Endothelial cell (in vitro differentiated cells): ENCODE data around the gene IQCN. TPM values are rescaled to one million over a fixed set of nuclear protein-coding genes. Genes with fewer than 3 reads are reported as not detected.

Experiments used
- DNase-seq: peaks from one replicate; pipeline ENCODE4 v3.0.0; 2021; ENCODE audit warnings: low spot score
- H3K27ac Mint-ChIP-seq: one replicate; pipeline ENCODE4 v1.8.0; 2021; ENCODE audit warnings: mixed read lengths, inconsistent platforms; ENCODE audit not compliant: unreplicated experiment
- H3K27me3 Mint-ChIP-seq: one replicate; pipeline ENCODE4 v1.8.0; 2021; ENCODE audit warnings: mild to moderate bottlenecking, moderate library complexity, mixed read lengths, inconsistent platforms; ENCODE audit not compliant: unreplicated experiment
- H3K36me3 Mint-ChIP-seq: one replicate; pipeline ENCODE4 v1.8.0; 2021; ENCODE audit warnings: mild to moderate bottlenecking, low read depth, mixed read lengths, inconsistent platforms; ENCODE audit not compliant: unreplicated experiment
- H3K4me1 Mint-ChIP-seq: one replicate; pipeline ENCODE4 v1.8.0; 2021; ENCODE audit warnings: mild to moderate bottlenecking, mixed read lengths, inconsistent platforms; ENCODE audit not compliant: unreplicated experiment
- H3K4me3 Mint-ChIP-seq: one replicate; pipeline ENCODE4 v1.8.0; 2021; ENCODE audit warnings: mild to moderate bottlenecking, mixed read lengths, inconsistent platforms; ENCODE audit not compliant: unreplicated experiment
- H3K9me3 Mint-ChIP-seq: one replicate; pipeline ENCODE4 v1.8.0; 2021; ENCODE audit warnings: mixed read lengths, inconsistent platforms; ENCODE audit not compliant: unreplicated experiment
- CTCF ChIP-seq: fragments of 200-600 bp; sonication (generic); IDR thresholded peaks from one replicate; pipeline ENCODE4 v1.5.0; 2021; ENCODE audit warnings: antibody characterized with exemption; ENCODE audit not compliant: unreplicated experiment
- total RNA-seq: library from RNA; stranded (reverse); fragmentation: NEBNext Ultra II Directional; extraction: Animal tissue kit (Norgen Biotek cat#: 25700); gene quantifications from one replicate; pipeline ENCODE4 v1.2.1, GENCODE V29; 2021; ENCODE audit not compliant: unreplicated experiment

The IQCN gene
- total RNA-seq, 1 donor from 2014 or later, result 1.2 TPM

GRCh38 chr19:18292810-18293641 is 18.8 kb upstream of the IQCN start:
- Mint-ChIP-seq H3K4me1 (peaks cover 12% of the 10 kb centered on the region), H3K4me3 (peak overlapping the region; percentile 83), H3K36me3 (peaks cover 3% of the 10 kb centered on the region), H3K9me3 (no peaks in the 10 kb centered on the region), H3K27me3 (peaks cover 10% of the 10 kb centered on the region), H3K27ac (peak overlapping the region; percentile 61)
- peak; percentile 61 for DNase-seq
- TF ChIP-seq CTCF, result no peak

- Mint-ChIP-seq H3K27ac (no peak overlapping the region), H3K36me3 (peaks cover 3% of the 10 kb centered on the region), H3K9me3 (no peaks in the 10 kb centered on the region), H3K27me3 (peaks cover 8% of the 10 kb centered on the region), H3K4me3 (peak overlapping the region; percentile 79), H3K4me1 (peaks cover 12% of the 10 kb centered on the region)
- no peak for TF ChIP-seq CTCF
- no peak for DNase-seq
Observed at GRCh38 chr19:18292462-18292809, 18.2 kb upstream of the IQCN start.

- Mint-ChIP-seq H3K27ac (peak overlapping the region; percentile 97), H3K4me3 (peak overlapping the region; percentile 93), H3K36me3 (peaks cover 3% of the 10 kb centered on the region), H3K4me1 (peaks cover 10% of the 10 kb centered on the region), H3K9me3 (no peaks in the 10 kb centered on the region), H3K27me3 (peaks cover 8% of the 10 kb centered on the region)
- no peak for TF ChIP-seq CTCF
- peak; percentile 64 for DNase-seq
Observed at GRCh38 chr19:18291590-18292461, 17.6 kb upstream of the IQCN start.

GRCh38 chr19:18291019-18291524 is 16.8 kb upstream of the IQCN start:
- Mint-ChIP-seq H3K9me3 (no peaks in the 10 kb centered on the region), H3K36me3 (peaks cover 3% of the 10 kb centered on the region), H3K27ac (no peak overlapping the region), H3K4me3 (peak overlapping the region; percentile 82), H3K27me3 (peaks cover 9% of the 10 kb centered on the region), H3K4me1 (peaks cover 13% of the 10 kb centered on the region)
- DNase-seq, result no peak
- TF ChIP-seq CTCF, result no peak
